Muscle layer of colon (tissue), 2 donors: Measurements from ENCODE around the gene CFAP221.
A peak's percentile ranks its signal among the peaks of the same experiment; 100 is the strongest.
"Not testable (repeated sequence)": the region's sequence is repeated elsewhere in the genome, so short reads cannot be mapped to it uniquely, and the experiment has no call there.

ENCODE experiments used
- H3K27ac ChIP-seq: one replicate; pipeline ENCODE4 v1.7.0; 2013; ENCODE audit warnings: low read depth, mild to moderate bottlenecking, low read length, moderate library complexity
- H3K27me3 ChIP-seq, 2 donors: one replicate each; pipeline ENCODE4 v1.7.0; 2013; ENCODE audit warnings: low read length in 2 of 2, mild to moderate bottlenecking in 2 of 2; ENCODE audit not compliant: insufficient read depth in 2 of 2, control insufficient read depth in 1 of 2
- H3K36me3 ChIP-seq: one replicate; pipeline ENCODE4 v1.7.0; 2013; ENCODE audit warnings: mild to moderate bottlenecking, low read length; ENCODE audit not compliant: insufficient read depth
- H3K4me1 ChIP-seq: one replicate; pipeline ENCODE4 v1.7.0; 2013; ENCODE audit warnings: mild to moderate bottlenecking, low read length; ENCODE audit not compliant: insufficient read depth
- H3K4me3 ChIP-seq, 2 donors: one replicate each; pipeline ENCODE4 v1.7.0; 2013; ENCODE audit warnings: low read length in 2 of 2, low read depth in 1 of 2, mild to moderate bottlenecking in 1 of 2, moderate library complexity in 1 of 2
- H3K9ac ChIP-seq: one replicate; pipeline ENCODE4 v1.7.0; 2013; ENCODE audit warnings: low read length
- H3K9me3 ChIP-seq: one replicate; pipeline ENCODE4 v1.7.0; 2013; ENCODE audit warnings: mild to moderate bottlenecking, low read length
- donor health status: abdominal sarcoma.
- donor health status: Adenocarcinoma of cecum.

CFAP221 gene

DNA sequence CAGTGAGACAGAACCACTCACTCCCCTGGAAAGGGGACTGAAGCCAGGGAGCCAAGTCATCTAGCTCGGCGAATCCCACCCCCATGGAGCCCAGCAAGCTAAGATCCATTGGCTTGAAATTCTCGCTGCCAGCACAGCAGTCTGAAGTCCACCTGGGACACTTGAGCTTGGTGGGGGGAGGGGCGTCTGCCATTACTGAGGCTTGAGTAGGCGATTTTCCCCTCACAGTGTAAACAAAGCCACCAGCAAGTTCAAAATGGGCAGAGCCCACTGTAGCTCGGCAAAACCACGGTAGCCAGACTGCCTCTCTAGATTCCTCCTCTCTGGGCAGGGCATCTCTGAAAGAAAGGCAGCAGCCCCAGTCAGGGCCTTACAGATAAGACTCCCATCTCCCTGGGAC, 74.5 kb downstream of the CFAP221 start:
- not testable (repeated sequence) for H3K4me1 ChIP-seq, H3K36me3 ChIP-seq, H3K27me3 ChIP-seq, H3K9ac ChIP-seq, H3K27ac ChIP-seq, H3K4me3 ChIP-seq, H3K9me3 ChIP-seq

DNA sequence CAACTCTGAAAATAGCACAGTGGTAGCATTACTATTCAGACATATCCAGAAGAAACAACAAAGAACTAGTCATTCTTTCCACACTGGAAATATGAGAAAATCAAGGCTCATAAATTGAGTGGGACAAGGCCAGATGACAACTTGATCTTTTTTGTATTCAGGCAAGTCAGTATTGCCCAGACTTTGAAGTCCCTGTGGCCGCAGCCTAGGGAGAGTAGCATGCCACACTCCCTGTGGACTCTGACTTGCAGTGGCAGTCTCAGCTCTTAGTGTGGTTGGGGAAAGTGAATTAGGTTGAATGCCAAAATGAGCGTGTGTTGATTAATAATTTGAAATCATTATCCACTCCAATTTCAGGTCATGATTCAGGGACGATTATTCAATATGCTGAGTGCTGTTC, 81.0 kb downstream of the CFAP221 start:
- Histone ChIP-seq H3K9ac (no peak overlapping the region), H3K27me3 (no peaks in the 10 kb centered on the region), H3K36me3 (no peaks in the 10 kb centered on the region), H3K27ac (no peak overlapping the region), H3K4me1 (no peaks in the 10 kb centered on the region), H3K4me3 (no peak overlapping the region), H3K9me3 (no peaks in the 10 kb centered on the region)

- Histone ChIP-seq H3K27me3 (no peaks in the 10 kb centered on the region), H3K36me3 (no peaks in the 10 kb centered on the region), H3K4me1 (no peaks in the 10 kb centered on the region), H3K9me3 (no peaks in the 10 kb centered on the region), H3K9ac (no peak overlapping the region), H3K27ac (no peak overlapping the region), H3K4me3 (no peak overlapping the region)
These were observed 85.1 kb downstream of the CFAP221 start for GRCh38 chr2:119629323-119629825.

- H3K4me3 ChIP-seq, result no peak overlapping the region
- no peak overlapping the region for H3K9ac ChIP-seq
- H3K36me3 ChIP-seq, result no peaks in the 10 kb centered on the region
- H3K27ac ChIP-seq, result no peak overlapping the region
- no peaks in the 10 kb centered on the region for H3K9me3 ChIP-seq
- H3K27me3 ChIP-seq, result no peaks in the 10 kb centered on the region
- H3K4me1 ChIP-seq, result no peaks in the 10 kb centered on the region
These were observed 85.9 kb downstream of the CFAP221 start for GRCh38 chr2:119630121-119630520.

GRCh38 chr2:119637371-119637770, 93.1 kb downstream of the CFAP221 start:
- no peak overlapping the region for H3K4me3 ChIP-seq
- no peaks in the 10 kb centered on the region for H3K9me3 ChIP-seq
- no peak overlapping the region for H3K9ac ChIP-seq
- H3K27me3 ChIP-seq, result no peaks in the 10 kb centered on the region
- no peaks in the 10 kb centered on the region for H3K36me3 ChIP-seq
- peaks cover 6% of the 10 kb centered on the region for H3K4me1 ChIP-seq
- no peak overlapping the region for H3K27ac ChIP-seq

DNA sequence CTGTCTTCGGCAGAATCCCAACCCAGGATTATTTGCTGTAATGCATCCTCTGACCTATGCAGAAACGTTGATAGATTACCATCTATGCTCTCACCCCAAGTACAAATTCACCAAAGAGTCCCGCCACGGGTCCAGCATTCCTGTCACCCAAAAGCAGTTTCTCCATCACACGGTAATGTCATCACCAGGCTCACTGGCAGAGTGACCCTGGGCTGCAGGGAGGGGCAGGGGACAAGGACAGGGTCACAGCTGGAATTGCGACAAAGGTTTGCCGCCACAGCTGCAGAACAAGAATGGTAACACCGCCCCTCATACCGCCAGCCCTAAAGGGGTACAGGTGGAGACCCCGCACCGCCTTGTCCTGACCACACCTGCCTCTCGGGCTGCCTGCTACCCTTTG, 94.0 kb downstream of the CFAP221 start:
- no peaks in the 10 kb centered on the region for H3K27me3 ChIP-seq
- H3K27ac ChIP-seq, result no peak overlapping the region
- H3K4me3 ChIP-seq, result no peak overlapping the region
- no peak overlapping the region for H3K9ac ChIP-seq
- peaks cover 6% of the 10 kb centered on the region for H3K4me1 ChIP-seq
- no peaks in the 10 kb centered on the region for H3K9me3 ChIP-seq
- H3K36me3 ChIP-seq, result no peaks in the 10 kb centered on the region

DNA sequence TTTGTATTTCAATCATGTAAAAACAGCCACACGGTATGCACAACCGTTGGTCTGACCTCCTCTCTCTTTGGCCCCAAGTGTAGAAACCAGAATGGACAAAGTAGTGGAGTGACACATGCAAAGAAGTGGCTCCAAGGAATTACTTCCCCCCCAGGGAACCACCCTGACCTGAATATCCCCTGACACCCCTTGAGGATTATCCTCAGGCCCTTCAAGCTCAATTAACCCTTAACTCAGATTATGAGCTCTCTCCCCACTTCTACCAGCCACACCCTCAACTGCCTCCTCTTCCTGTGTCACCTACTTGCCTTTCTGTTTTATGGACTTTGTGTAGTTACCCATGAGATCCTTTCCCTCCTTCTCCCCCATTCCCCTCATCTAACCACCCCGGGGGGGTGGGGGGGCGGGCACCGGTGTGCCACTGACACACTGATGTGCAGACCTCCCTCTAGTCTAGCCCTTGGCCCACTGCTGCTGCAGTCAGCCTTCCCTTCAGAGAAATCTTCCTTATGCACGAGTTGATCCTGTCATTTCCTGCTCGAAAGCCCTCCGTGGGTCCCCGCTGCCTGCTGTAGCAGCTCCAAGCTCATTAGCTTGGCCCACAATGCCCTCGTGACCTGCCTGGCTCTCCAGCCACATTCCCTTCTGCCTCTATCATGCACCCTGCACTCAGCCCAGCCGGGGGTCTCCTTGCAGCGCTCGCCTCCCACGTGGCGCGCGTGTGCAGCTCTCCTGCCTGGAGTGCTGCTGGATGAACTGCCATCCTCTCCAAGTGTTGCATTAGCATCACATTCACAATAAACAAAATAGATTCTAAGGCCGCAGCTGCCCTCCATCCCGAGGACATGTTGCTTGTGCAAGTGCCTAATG, 94.7 kb downstream of the CFAP221 start:
- no peak overlapping the region for H3K27ac ChIP-seq
- no peaks in the 10 kb centered on the region for H3K27me3 ChIP-seq
- H3K9ac ChIP-seq, result no peak overlapping the region
- H3K4me3 ChIP-seq, result no peak overlapping the region
- H3K4me1 ChIP-seq, result peaks cover 6% of the 10 kb centered on the region
- H3K9me3 ChIP-seq, result no peaks in the 10 kb centered on the region
- no peaks in the 10 kb centered on the region for H3K36me3 ChIP-seq

- H3K9ac ChIP-seq, result no peak overlapping the region
- no peaks in the 10 kb centered on the region for H3K36me3 ChIP-seq
- H3K27ac ChIP-seq, result no peak overlapping the region
- H3K9me3 ChIP-seq, result no peaks in the 10 kb centered on the region
- H3K4me1 ChIP-seq, result peaks cover 6% of the 10 kb centered on the region
- peak overlapping the region in 1 of 2 donors; percentile 51 for H3K4me3 ChIP-seq
- H3K27me3 ChIP-seq, result no peaks in the 10 kb centered on the region
These were observed 97.5 kb downstream of the CFAP221 start for GRCh38 chr2:119641562-119642258.

DNA sequence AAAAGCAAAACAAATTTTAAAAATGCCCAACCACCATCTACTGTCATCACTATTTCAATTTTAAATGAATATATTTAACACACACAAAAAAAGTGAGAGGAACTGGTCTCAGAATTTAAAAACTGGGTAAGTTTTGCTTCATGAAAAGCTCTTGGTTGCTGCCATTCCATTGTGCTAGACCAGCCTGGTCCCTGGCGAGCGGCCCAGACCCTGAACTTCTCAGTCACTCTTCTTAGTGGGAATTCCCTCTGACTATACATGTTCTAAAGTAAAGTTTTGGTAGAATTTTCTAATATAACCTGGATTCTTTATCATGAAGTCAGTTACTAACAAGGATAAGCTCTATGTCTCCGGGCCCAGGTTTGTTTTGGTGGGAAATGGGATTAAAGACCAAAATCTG, 99.9 kb downstream of the CFAP221 start:
- H3K27ac ChIP-seq, result no peak overlapping the region
- peaks cover 6% of the 10 kb centered on the region for H3K4me1 ChIP-seq
- no peaks in the 10 kb centered on the region for H3K27me3 ChIP-seq
- no peak overlapping the region for H3K9ac ChIP-seq
- H3K9me3 ChIP-seq, result no peaks in the 10 kb centered on the region
- H3K36me3 ChIP-seq, result no peaks in the 10 kb centered on the region
- H3K4me3 ChIP-seq, result no peak overlapping the region

DNA sequence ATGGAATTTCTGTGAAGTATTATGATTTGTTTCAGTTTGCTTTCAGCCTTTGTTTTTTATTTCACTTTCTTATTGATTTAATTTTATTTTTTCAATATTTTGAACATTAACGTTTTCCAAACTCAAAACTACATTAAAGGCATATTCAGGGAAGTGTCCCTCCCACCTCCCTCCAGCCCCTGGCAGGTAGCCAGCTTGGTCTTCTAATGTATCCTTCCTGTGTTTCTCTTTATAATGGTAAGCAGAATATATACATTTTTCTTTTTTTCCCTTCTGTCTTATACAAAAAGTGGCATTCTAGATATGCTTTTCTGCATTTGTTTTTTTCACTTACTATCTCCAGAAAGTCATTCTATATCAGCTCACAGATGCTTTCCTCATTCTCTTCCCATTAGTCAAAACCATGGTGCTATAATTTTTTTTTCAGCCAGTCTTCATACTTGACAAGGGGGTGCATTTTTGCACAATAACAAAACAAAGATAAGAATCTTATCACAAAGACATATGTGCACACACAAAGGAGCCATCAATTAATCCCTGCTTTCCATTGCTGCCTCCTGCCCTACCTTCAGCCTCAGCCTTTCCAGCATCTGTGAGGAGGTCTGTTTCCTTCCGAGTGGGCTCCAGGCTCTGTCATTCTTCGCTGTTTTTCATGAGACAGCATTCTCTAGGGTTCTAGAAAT, 101.1 kb downstream of the CFAP221 start:
- Histone ChIP-seq H3K27ac (no peak overlapping the region), H3K4me3 (no peak overlapping the region), H3K36me3 (no peaks in the 10 kb centered on the region), H3K9ac (no peak overlapping the region), H3K9me3 (no peaks in the 10 kb centered on the region), H3K27me3 (no peaks in the 10 kb centered on the region), H3K4me1 (peaks cover 6% of the 10 kb centered on the region)

DNA sequence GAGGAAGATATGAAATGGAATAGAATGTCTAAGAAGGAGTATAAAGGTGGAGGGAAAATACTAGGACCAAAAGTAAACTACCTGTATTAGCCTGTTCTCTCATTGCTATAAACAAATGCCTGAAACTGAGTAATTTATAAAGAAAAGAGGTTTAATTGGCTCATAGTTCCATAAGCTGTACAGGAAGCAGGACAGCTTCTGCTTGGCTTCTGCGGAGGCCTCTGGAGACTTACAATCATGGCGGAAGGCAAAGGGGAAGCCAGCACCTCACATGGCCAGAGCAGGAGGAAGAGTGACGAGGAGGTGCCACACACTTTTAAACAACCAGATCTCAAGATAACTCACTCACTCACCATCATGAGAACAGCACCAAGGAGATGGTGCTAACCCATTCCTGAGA, 101.9 kb downstream of the CFAP221 start:
- no peaks in the 10 kb centered on the region for H3K36me3 ChIP-seq
- no peaks in the 10 kb centered on the region for H3K27me3 ChIP-seq
- no peaks in the 10 kb centered on the region for H3K9me3 ChIP-seq
- H3K27ac ChIP-seq, result no peak overlapping the region
- H3K4me3 ChIP-seq, result no peak overlapping the region
- peaks cover 6% of the 10 kb centered on the region for H3K4me1 ChIP-seq
- H3K9ac ChIP-seq, result no peak overlapping the region
